Endodermal cell (in vitro differentiated cells): Measurements from ENCODE around the gene PLEKHA6. TPM values are rescaled to one million over a fixed set of nuclear protein-coding genes. Genes with fewer than 3 reads are reported as not detected.

Experiments
- DNase-seq: peaks from one replicate; pipeline ENCODE4 v3.0.0-alpha.2; 2017
- H3K27ac ChIP-seq: 2 replicates; pipeline ENCODE4 v1.5.1; 2013; ENCODE audit warnings: mild to moderate bottlenecking, low read depth, low read length, moderate library complexity
- H3K27me3 ChIP-seq: 2 replicates; pipeline ENCODE4 v1.6.1; 2013; ENCODE audit warnings: mild to moderate bottlenecking, low read length, moderate library complexity; ENCODE audit not compliant: insufficient read depth, control insufficient read depth, poor library complexity, severe bottlenecking
- H3K36me3 ChIP-seq: 2 replicates; pipeline ENCODE4 v1.7.0; 2013; ENCODE audit warnings: mild to moderate bottlenecking, low read length, moderate library complexity; ENCODE audit not compliant: control insufficient read depth, insufficient read depth
- H3K4me1 ChIP-seq: one replicate; pipeline ENCODE4 v1.7.0; 2013; ENCODE audit warnings: low read length; ENCODE audit not compliant: control insufficient read depth, insufficient read depth
- H3K4me3 ChIP-seq: 2 replicates; pipeline ENCODE4 v1.5.1; 2013; ENCODE audit warnings: mild to moderate bottlenecking, low read length, moderate library complexity
- H3K9ac ChIP-seq: 2 replicates; pipeline ENCODE4 v1.6.1; 2013; ENCODE audit warnings: mild to moderate bottlenecking, low read length, moderate library complexity; ENCODE audit not compliant: poor library complexity, severe bottlenecking; ENCODE audit errors: extremely low read depth
- H3K9me3 ChIP-seq: 2 replicates; pipeline ENCODE4 v1.6.1; 2013; ENCODE audit warnings: mild to moderate bottlenecking, low read length, moderate library complexity; ENCODE audit not compliant: control insufficient read depth
- H3K27ac Mint-ChIP-seq: 2 replicates; pipeline ENCODE4 v1.8.0; 2020; ENCODE audit warnings: mixed read lengths
- H3K27me3 Mint-ChIP-seq: 2 replicates; pipeline ENCODE4 v1.8.0; 2021; ENCODE audit warnings: mild to moderate bottlenecking, mixed read lengths; ENCODE audit not compliant: insufficient read depth
- H3K36me3 Mint-ChIP-seq: 2 replicates; pipeline ENCODE4 v1.8.0; 2020; ENCODE audit warnings: low read depth, mixed read lengths
- H3K4me1 Mint-ChIP-seq: 2 replicates; pipeline ENCODE4 v1.8.0; 2020; ENCODE audit warnings: mixed read lengths
- H3K4me3 Mint-ChIP-seq: 2 replicates; pipeline ENCODE4 v1.8.0; 2020; ENCODE audit warnings: mild to moderate bottlenecking, moderate library complexity, mixed read lengths
- H3K9me3 Mint-ChIP-seq: 2 replicates; pipeline ENCODE4 v1.8.0; 2020; ENCODE audit warnings: mild to moderate bottlenecking, mixed read lengths
- CTCF ChIP-seq: fragments of 200-600 bp; sonication (generic); conservative IDR thresholded peaks from 2 replicates; pipeline ENCODE4 v1.5.0; 2021; ENCODE audit warnings: antibody characterized with exemption, mild to moderate bottlenecking
- WGBS, 2 experiments: methylation state at CpG; one replicate each; pipeline versions ENCODE4 v1.1.5 to v1.1.7; 2013; ENCODE audit warnings: missing lambda C conversion rate in 2 of 2, mixed read lengths in 1 of 2; ENCODE audit not compliant: insufficient coverage in 1 of 2, insufficient read length in 1 of 2; 5-methylcytosine and 5-hydroxymethylcytosine counted together
- total RNA-seq, 2 donors: library from RNA; stranded (reverse); fragmentation: NEBNext Ultra II Directional in 1 of 2; extraction: Animal tissue kit (Norgen Biotek cat#: 25700) in 1 of 2; gene quantifications; 2 replicates in 1 of 2; 3 replicates in 1 of 2; pipeline ENCODE4 v1.2.1, GENCODE V29; 2021

PLEKHA6 gene
- total RNA-seq, 2 donors from 2014 or later = 37.0 to 43.3 TPM

GRCh38 chr1:204289280-204289679 lies 70.4 kb downstream of the PLEKHA6 start:
- no peaks in the 10 kb centered on the region for H3K27me3 ChIP-seq
- no peaks in the 10 kb centered on the region for H3K9me3 Mint-ChIP-seq
- peak overlapping the region; percentile 55 for H3K4me3 ChIP-seq
- H3K27ac Mint-ChIP-seq = peak overlapping the region; percentile 62
- H3K9ac ChIP-seq = no peak overlapping the region
- peaks cover 18% of the 10 kb centered on the region for H3K4me1 ChIP-seq
- peaks cover 61% of the 10 kb centered on the region for H3K4me1 Mint-ChIP-seq
- no peaks in the 10 kb centered on the region for H3K27me3 Mint-ChIP-seq
- H3K27ac ChIP-seq = no peak overlapping the region
- H3K4me3 Mint-ChIP-seq = peak overlapping the region; percentile 25
- H3K36me3 ChIP-seq = no peaks in the 10 kb centered on the region
- H3K36me3 Mint-ChIP-seq = peaks cover 2% of the 10 kb centered on the region
- peak; percentile 82 for DNase-seq
- no peak for TF ChIP-seq CTCF
- no peaks in the 10 kb centered on the region for H3K9me3 ChIP-seq
- 0 to 3% methylated on average over 3 to 4 of the region's 4 CpGs for WGBS, 2 experiments

GRCh38 chr1:204288021-204288588 lies 71.6 kb downstream of the PLEKHA6 start:
- peak; percentile 33 for TF ChIP-seq CTCF
- peaks cover 55% of the 10 kb centered on the region for H3K4me1 Mint-ChIP-seq
- Histone ChIP-seq H3K9ac (no peak overlapping the region), H3K9me3 (no peaks in the 10 kb centered on the region), H3K27ac (no peak overlapping the region), H3K4me3 (peak overlapping the region; percentile 55), H3K4me1 (peaks cover 21% of the 10 kb centered on the region), H3K27me3 (no peaks in the 10 kb centered on the region), H3K36me3 (no peaks in the 10 kb centered on the region)
- H3K27me3 Mint-ChIP-seq = peaks cover 3% of the 10 kb centered on the region
- peaks cover 2% of the 10 kb centered on the region for H3K36me3 Mint-ChIP-seq
- 72 to 78% methylated on average over 5 to 8 of the region's 8 CpGs for WGBS, 2 experiments
- peak; percentile 87 for DNase-seq
- peak overlapping the region; percentile 69 for H3K4me3 Mint-ChIP-seq
- H3K27ac Mint-ChIP-seq = peak overlapping the region; percentile 86
- no peaks in the 10 kb centered on the region for H3K9me3 Mint-ChIP-seq

GRCh38 chr1:204287466-204287891 lies 72.2 kb downstream of the PLEKHA6 start:
- Mint-ChIP-seq H3K27ac (peak overlapping the region; percentile 86), H3K36me3 (peaks cover 2% of the 10 kb centered on the region), H3K4me3 (peak overlapping the region; percentile 69), H3K27me3 (peaks cover 3% of the 10 kb centered on the region), H3K4me1 (peaks cover 53% of the 10 kb centered on the region), H3K9me3 (no peaks in the 10 kb centered on the region)
- Histone ChIP-seq H3K9me3 (no peaks in the 10 kb centered on the region), H3K4me3 (peak overlapping the region; percentile 55), H3K27ac (peak overlapping the region; percentile 29), H3K4me1 (peaks cover 21% of the 10 kb centered on the region), H3K9ac (no peak overlapping the region), H3K27me3 (no peaks in the 10 kb centered on the region), H3K36me3 (no peaks in the 10 kb centered on the region)
- WGBS, 2 experiments = 29 to 48% methylated on average over 3 to 8 of the region's 8 CpGs
- TF ChIP-seq CTCF = no peak
- DNase-seq = peak; percentile 65
